ENCODE data around the gene TXNIP. TPM values are rescaled to one million over a fixed set of nuclear protein-coding genes. Genes with fewer than 3 reads are reported as not detected.
"Not testable (repeated sequence)": the region's sequence is repeated elsewhere in the genome, so short reads cannot be mapped to it uniquely, and the experiment has no call there.

Gene TXNIP
- total and polyA plus RNA-seq, 4 donors, result 178 to 1,810 (median 703) TPM

DNA sequence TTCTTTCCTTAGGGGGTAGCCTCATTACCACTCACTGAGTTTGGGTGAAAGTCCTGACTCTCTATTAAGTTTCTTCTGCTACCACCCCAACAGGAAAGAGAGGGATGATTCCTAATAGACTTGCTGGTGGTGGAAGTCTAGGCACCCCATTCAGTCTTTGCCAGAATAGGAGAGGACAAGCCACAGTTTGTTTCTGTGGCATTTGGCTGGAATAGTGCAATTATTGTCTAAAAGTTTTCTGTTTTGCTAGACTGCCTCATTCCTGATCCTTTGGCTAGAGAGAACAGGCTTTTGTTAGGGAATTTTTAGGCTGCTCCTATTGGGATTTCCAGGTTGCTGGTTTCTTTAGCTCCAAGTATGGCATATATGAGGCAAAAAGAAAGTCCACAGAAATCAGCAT lies 35.1 kb upstream of the TXNIP start:
- no peak overlapping the region for H3K27ac ChIP-seq (ENCODE audit: low read depth in 1 of 2, low read length in 1 of 2)
- TF ChIP-seq, protein P1, sequence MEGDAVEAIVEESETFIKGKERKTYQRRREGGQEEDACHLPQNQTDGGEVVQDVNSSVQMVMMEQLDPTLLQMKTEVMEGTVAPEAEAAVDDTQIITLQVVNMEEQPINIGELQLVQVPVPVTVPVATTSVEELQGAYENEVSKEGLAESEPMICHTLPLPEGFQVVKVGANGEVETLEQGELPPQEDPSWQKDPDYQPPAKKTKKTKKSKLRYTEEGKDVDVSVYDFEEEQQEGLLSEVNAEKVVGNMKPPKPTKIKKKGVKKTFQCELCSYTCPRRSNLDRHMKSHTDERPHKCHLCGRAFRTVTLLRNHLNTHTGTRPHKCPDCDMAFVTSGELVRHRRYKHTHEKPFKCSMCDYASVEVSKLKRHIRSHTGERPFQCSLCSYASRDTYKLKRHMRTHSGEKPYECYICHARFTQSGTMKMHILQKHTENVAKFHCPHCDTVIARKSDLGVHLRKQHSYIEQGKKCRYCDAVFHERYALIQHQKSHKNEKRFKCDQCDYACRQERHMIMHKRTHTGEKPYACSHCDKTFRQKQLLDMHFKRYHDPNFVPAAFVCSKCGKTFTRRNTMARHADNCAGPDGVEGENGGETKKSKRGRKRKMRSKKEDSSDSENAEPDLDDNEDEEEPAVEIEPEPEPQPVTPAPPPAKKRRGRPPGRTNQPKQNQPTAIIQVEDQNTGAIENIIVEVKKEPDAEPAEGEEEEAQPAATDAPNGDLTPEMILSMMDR (IDR thresholded peaks at IDR 0.05; ENCODE audit: control extremely low read depth, extremely low read depth), result no peak
- ATAC-seq (ENCODE audit: insufficient read depth, low FRiP score) (no peak), DNase-seq (no peak)
- no peaks in the 10 kb centered on the region for H3K27me3 ChIP-seq (ENCODE audit: control insufficient read depth in 3 of 3, insufficient read depth in 3 of 3, low read length in 2 of 3)
- H3K4me3 ChIP-seq, result no peak overlapping the region
- no peak overlapping the region for H3K9ac ChIP-seq (ENCODE audit: insufficient read depth in 1 of 2, low read length in 2 of 2)
- H3K36me3 ChIP-seq (ENCODE audit: control insufficient read depth in 4 of 4, insufficient read depth in 4 of 4, low read length in 4 of 4), result no peaks in the 10 kb centered on the region
- H3K4me1 ChIP-seq (ENCODE audit: control insufficient read depth in 5 of 5, insufficient read depth in 5 of 5, low read length in 5 of 5), result peaks cover 0 to 5% (median 0%) of the 10 kb centered on the region in 5 donors
- H3K9me3 ChIP-seq (ENCODE audit: control insufficient read depth in 4 of 4, insufficient read depth in 3 of 4, low read length in 3 of 4), result no peaks in the 10 kb centered on the region

DNA sequence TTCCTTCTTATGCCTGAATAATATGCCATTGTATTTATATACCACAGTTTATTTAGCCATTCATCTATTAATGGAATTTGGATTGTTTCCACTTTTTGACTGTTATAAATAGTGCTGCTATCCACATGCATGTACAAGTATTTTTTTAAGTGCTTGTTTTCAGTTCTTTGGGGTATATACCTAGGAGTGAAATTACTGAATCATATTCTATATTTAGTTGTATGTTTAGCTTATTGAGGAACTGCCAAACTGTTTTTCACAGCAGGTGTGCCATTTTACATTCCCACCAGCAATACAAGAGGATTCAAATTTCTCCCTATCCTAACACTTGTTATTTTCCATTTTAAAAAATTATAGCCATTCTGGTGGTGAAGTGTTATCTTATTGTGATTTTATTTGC lies 32.7 kb upstream of the TXNIP start:
- no peak overlapping the region for H3K27ac ChIP-seq (ENCODE audit: low read depth in 1 of 2, low read length in 1 of 2)
- no peak for ATAC-seq (ENCODE audit: insufficient read depth, low FRiP score)
- H3K4me1 ChIP-seq (ENCODE audit: control insufficient read depth in 5 of 5, insufficient read depth in 5 of 5, low read length in 5 of 5), result no peaks in the 10 kb centered on the region
- H3K4me3 ChIP-seq, result no peak overlapping the region
- H3K9me3 ChIP-seq (ENCODE audit: control insufficient read depth in 4 of 4, insufficient read depth in 3 of 4, low read length in 3 of 4), result no peaks in the 10 kb centered on the region
- no peak for DNase-seq
- H3K9ac ChIP-seq (ENCODE audit: insufficient read depth in 1 of 2, low read length in 2 of 2), result no peak overlapping the region
- H3K36me3 ChIP-seq (ENCODE audit: control insufficient read depth in 4 of 4, insufficient read depth in 4 of 4, low read length in 4 of 4), result no peaks in the 10 kb centered on the region
- TF ChIP-seq, protein P1 (IDR thresholded peaks at IDR 0.05; ENCODE audit: control extremely low read depth, extremely low read depth), result no peak
- H3K27me3 ChIP-seq (ENCODE audit: control insufficient read depth in 3 of 3, insufficient read depth in 3 of 3, low read length in 2 of 3), result peaks cover 0 to 4% (median 0%) of the 10 kb centered on the region in 3 donors

- not testable (repeated sequence) for H3K27ac ChIP-seq (ENCODE audit: low read depth in 1 of 2, low read length in 1 of 2); H3K27me3 ChIP-seq (ENCODE audit: control insufficient read depth in 3 of 3, insufficient read depth in 3 of 3, low read length in 2 of 3); H3K4me1 ChIP-seq (ENCODE audit: control insufficient read depth in 5 of 5, insufficient read depth in 5 of 5, low read length in 5 of 5); H3K9me3 ChIP-seq (ENCODE audit: control insufficient read depth in 4 of 4, insufficient read depth in 3 of 4, low read length in 3 of 4); H3K9ac ChIP-seq (ENCODE audit: insufficient read depth in 1 of 2, low read length in 2 of 2); H3K36me3 ChIP-seq (ENCODE audit: control insufficient read depth in 4 of 4, insufficient read depth in 4 of 4, low read length in 4 of 4); DNase-seq; ATAC-seq (ENCODE audit: insufficient read depth, low FRiP score); H3K4me3 ChIP-seq
- 79 to 100% methylated on average over 1 of the region's 1 CpG for WGBS, 2 donors
These were observed 30.3 kb upstream of the TXNIP start for GRCh38 chr1:146026650-146027049.

- not testable (repeated sequence) for H3K27ac ChIP-seq (ENCODE audit: low read depth in 1 of 2, low read length in 1 of 2); ATAC-seq (ENCODE audit: insufficient read depth, low FRiP score); H3K4me3 ChIP-seq; H3K9me3 ChIP-seq (ENCODE audit: control insufficient read depth in 4 of 4, insufficient read depth in 3 of 4, low read length in 3 of 4); H3K36me3 ChIP-seq (ENCODE audit: control insufficient read depth in 4 of 4, insufficient read depth in 4 of 4, low read length in 4 of 4); DNase-seq; H3K4me1 ChIP-seq (ENCODE audit: control insufficient read depth in 5 of 5, insufficient read depth in 5 of 5, low read length in 5 of 5); H3K9ac ChIP-seq (ENCODE audit: insufficient read depth in 1 of 2, low read length in 2 of 2)
- WGBS, 2 donors, result 86 to 93% methylated on average over 2 of the region's 2 CpGs
- H3K27me3 ChIP-seq (ENCODE audit: control insufficient read depth in 3 of 3, insufficient read depth in 3 of 3, low read length in 2 of 3), result peaks cover 0 to 14% (median 8%) of the 10 kb centered on the region in 3 donors
These were observed 29.6 kb upstream of the TXNIP start for GRCh38 chr1:146025787-146026495.

Data from lung (tissue), 12 donors.